GM18502 (cell line): ENCODE data around the gene PNMA5.

Experiments used
- ATAC-seq: cut with Tn5 transposase; IDR thresholded peaks from one replicate; pipeline ENCODE4 v1.9.1; 2021; ENCODE audit warnings: mild to moderate bottlenecking; ENCODE audit not compliant: unreplicated experiment, poor library complexity

Gene PNMA5

DNA sequence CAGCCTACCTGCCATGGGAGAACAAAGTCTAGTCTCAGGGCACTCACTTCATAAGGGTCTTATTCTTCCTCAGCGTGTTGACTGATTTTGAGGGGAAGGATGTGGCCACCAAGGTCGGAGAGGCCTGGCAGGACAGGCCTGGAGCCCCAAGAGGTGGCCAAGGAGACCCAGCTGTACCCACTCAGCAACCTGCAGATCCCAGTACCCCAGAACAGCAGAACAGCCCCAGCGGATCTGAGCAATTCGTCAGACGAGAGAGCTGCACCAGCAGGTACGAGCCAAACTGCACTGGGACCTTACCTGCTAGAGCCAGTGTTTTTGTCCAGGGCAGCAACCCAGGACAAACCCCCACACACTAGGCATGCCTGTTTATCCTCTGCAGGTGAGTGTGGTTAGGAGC is 34.3 kb downstream of the PNMA5 start:
- ATAC-seq = no peak

DNA sequence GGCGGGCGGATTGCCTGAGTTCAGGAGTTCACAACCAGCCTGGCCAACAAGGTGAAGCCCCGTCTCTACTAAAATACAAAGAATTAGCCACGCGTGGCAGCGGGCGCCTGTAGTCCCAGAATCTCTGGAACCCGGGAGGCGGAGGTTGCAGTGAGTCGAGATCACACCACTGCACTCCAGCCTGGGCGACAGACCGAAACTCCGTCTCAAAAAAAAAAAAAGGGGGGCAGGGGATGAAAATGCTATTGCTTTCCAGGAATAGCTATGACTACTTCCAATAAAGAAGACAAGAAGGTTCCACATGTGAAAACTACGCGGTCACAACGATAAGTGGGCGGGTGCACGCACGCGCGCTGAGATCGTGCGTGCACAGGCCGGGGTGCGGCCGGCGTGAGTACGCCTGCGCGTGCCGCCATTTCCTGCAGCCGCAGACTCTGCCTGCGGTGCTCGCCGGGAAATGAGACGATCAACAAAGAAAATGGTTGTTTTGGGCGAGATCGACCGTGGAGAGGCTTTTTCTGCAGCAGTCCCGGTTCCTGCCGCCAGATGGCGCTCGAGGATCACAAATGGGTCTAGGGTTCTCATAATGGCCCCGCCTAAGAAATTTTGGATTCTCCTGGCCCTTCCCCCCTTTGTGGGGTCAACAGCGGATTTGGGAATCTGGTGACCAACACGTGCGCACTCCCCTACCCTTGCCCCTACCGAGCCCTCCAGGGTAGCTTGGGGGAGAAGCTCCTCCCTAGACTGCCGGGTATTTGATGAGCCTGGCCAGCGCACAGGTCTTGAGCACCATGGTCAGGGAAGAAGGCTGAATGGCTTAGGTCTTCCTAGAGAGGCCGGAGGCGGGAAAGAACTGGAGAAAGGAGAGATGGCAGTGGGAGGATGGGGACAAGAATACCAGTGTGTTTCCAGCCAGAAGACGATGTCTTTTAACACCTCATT is 35.1 kb downstream of the PNMA5 start:
- ATAC-seq = peak; percentile 94

DNA sequence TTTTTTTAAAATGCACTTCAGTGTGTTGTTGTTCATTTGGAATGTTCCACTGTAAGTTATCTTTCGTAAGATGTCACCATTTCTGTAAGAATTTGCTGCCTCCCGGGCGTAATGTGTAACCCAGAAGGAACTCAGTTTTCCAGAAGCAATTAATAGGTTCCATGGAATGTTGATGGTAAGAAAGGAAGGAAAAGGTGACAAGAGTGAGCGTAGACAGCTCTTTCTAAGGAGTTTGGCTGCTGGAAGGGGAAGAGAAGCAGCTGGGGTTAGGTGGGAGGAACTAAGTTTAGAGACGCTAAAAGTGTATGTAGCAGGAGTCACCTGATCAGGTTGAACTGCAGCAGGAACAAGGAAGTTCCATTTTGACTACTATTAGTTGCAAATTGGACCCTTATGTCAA is 35.9 kb downstream of the PNMA5 start:
- ATAC-seq = no peak

DNA sequence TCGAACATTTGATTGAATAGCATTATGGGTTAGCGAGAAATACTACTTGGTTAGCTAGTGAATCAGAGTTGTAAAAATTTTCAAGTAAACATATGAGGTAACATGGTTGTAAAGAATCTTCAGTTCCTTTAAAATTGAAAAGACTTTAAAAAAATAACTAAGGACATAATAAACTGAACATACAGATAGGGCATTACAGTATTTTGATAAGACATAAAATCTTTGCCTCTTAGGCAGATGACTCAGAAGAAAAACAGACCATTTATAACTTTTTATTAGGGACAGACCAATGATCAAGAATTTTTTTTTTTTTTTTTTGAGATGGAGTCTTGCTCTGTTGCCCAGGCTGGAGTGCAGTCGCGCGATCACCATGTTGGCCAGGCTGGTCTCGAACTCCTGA is 43.1 kb downstream of the PNMA5 start:
- ATAC-seq = no peak

DNA sequence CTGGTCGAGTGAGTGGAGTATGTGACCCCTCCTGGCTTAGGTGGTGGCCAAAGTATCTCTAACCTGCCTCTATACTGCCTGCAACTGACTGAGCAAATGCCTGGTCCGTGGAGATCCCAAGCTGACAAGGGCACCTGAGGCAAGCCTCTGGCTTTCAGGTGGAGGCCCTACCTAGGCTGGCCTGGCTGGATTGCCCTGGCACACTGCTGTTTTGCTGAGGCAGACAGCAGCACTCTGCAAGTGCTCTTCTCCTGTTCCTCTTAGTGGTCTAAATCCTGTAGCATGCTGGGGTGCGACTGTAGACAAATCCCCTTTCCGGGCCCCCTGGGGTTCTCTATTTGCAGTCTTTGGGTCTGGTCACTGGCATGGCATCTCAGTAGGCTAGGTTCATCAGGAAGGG is 44.8 kb downstream of the PNMA5 start:
- ATAC-seq = no peak

DNA sequence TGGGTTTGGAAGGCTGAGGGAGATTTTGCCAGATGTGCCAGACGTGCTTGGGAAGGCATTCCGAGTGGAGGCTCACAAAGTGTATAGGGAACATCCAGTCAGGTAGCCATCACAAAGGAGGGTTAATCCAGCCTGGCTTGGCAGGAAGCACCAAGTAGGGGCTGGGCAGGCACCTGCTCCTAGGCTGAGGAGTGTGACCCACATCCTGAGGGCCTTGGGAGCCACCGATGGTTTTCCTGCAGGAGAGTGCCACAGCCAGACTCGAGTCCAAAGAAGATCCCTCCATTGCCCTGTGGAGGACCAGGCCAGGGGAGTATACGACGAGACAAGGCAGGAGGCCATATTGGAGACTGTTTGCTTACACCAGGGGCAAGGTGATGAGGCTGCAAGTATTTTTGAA is 47.2 kb downstream of the PNMA5 start:
- no peak for ATAC-seq

DNA sequence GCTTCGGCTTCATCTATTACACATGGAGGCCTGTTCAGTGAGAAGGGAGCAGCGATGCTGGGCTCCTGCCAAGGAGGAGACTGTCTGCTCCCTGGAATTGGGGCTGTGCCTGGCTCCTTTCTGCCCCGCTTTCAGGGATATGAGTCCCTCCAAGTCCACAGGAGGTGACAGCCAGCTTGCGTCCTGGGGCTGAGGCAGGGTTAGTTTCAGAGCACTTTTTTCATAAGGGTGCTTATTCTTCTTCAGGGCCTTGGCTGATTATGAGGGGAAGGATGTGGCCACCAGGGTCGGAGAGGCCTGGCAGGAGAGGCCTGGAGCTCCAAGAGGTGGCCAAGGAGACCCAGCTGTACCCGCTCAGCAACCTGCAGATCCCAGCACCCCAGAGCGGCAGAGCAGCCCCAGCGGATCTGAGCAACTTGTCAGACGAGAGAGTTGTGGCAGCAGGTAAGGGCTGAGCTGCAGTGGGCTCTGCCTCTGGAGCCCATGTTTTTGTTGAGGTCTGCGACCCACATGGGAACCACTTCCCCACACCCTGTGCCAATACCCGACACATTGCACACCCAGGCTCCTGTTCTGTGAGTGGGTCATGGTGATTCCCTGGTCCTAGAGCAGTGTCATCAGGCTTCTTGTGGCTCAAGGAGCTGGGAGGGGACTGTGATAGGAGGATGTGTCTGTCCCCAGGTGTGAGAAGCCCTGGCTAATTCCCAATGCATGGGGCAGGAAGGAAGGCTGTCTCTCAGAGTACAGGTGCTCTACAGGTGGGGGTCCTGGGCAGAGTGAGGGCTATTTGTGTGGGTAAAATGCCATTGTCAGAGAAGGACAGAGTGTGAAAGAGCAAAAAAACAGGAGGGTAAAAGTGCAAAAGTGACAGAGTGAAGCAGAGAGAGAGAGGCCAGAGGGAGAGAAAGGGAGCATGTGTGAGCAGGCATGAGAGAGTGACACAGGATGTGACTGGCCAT is 48.6 kb downstream of the PNMA5 start:
- no peak for ATAC-seq

DNA sequence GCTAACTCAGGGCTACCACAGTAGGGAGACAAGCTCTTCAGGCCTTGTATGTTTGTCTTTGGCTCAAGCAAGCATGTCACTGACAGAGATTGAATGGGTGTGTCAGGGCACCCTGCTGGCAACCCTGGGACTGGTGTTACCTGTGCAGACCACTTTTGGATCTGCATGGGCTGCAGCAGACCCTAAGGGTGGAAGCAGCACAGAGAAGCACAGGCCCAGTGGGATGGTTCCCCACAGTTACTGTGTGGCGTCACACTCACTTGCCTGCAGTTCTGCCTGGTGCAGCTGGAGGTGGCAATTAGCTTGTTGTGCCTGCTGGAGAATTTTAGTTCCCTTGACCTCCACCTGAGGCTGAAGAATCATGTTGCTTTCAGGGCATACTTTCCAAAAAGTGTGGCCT is 50.1 kb downstream of the PNMA5 start:
- no peak for ATAC-seq

DNA sequence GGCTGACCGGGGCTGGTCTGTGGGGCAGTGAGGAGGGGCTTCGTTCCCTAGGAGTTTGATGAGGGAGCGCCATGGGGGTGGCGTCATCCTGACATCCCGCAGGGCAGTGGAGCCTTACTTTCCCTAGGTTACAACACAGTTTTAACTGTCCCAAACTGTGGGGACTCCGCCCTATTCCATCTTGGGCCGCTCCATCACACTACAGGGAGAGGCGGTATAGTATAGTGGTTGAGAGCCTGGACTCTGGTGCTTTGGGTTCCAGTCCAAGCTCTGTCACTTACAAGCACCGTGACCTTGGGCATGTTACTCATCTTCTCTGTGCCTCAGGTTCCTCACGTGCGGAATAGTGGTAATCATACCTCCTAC is 51.9 kb downstream of the PNMA5 start:
- ATAC-seq = peak; percentile 3

DNA sequence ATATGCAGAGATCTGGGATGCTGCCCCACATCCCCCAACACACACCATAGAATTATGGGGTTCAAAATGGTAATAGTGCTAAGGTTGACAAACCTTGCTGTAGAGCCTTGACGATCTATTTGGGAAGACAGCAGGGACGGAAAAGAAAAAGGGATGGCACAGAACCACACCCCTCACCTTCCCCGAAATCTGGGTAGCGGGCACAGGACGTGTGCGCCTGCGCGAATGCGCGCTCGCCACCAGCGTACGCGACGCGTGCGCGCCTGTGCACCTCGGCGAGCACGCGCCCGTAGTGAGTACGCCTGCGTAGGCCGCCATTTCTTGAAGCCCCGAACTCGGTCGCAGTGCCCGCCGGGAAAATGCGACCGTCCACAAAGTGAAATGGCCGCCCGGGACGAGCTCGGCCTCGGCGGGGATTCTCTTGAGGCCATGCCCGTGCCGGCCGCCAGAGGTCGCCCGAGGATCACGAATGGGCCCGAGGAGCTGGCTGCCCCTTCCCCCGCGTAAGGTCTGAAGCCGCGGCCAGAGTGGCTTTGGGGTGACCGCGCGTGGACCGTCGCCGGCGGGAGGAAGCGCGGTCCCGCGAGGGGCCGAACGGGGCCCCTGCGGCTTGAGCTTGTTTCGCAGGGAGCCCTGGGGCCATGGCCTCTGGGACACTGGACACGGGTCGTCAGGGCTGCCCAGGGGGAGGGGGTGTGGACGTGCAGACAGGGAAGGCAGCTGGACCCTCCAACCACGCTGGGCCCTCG is 52.4 kb downstream of the PNMA5 start:
- ATAC-seq = peak; percentile 84
